Measurements from ENCODE around the gene CARMIL1.

The CARMIL1 gene

DNA sequence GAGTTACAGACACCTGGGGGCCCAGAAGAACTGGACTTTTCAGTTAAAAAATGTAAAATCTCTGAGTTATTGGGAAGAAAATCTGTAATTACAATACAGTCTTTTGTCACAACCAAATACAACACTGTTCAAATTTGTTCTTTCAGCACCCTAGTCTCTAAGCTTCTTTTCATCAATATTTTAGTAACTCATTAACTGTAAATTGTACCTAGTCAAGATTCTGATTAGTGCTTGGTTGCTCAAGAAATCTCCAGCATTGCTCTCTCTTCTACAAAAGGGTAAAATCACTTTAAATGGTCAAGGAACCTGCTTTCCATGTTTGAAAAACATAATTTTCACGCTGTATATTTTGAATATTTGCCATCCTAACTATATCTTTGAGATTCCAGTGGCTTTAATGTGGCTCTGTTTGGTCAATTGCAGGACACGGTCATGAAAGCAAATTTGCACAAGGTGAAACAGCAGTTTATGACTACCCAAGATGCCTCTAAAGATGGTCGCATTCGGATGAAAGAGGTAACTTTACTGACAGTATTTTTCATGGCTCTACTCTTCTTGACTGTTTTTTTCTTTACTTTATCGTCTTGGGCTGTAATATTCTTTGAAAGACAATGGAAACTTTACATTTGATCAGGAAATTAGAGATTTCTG is 382.1 kb downstream of the CARMIL1 start:
- no peak overlapping the region for H3K4me3 ChIP-seq (ENCODE audit: control insufficient read depth, low read depth, low read length)
- no peak for DNase-seq (ENCODE audit: low read depth)
- TF ChIP-seq, protein P1, sequence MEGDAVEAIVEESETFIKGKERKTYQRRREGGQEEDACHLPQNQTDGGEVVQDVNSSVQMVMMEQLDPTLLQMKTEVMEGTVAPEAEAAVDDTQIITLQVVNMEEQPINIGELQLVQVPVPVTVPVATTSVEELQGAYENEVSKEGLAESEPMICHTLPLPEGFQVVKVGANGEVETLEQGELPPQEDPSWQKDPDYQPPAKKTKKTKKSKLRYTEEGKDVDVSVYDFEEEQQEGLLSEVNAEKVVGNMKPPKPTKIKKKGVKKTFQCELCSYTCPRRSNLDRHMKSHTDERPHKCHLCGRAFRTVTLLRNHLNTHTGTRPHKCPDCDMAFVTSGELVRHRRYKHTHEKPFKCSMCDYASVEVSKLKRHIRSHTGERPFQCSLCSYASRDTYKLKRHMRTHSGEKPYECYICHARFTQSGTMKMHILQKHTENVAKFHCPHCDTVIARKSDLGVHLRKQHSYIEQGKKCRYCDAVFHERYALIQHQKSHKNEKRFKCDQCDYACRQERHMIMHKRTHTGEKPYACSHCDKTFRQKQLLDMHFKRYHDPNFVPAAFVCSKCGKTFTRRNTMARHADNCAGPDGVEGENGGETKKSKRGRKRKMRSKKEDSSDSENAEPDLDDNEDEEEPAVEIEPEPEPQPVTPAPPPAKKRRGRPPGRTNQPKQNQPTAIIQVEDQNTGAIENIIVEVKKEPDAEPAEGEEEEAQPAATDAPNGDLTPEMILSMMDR (conservative IDR thresholded peaks at IDR 0.05; ENCODE audit: control insufficient read depth, insufficient read depth, low read depth, low read length) = no peak

DNA sequence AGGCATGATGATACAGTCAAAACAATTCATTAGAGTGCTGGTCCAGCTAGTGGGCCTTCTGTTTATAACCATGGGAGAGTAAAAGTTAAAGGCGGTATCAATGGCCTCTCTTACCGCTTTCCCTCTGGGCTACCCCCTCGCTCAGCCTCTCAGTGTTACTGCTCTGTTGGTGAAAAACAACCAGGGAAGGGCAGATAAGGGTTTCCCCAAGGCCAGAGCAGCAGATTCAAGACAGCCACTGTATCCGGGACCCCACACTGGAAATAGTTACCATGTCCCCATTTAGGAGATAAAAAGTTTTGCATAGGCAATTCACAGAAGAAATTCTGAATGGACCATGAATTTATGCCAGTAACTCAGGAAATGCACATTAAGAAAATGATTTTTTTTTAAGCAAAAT is 386.3 kb downstream of the CARMIL1 start:
- no peak for DNase-seq (ENCODE audit: low read depth)
- no peak overlapping the region for H3K4me3 ChIP-seq (ENCODE audit: control insufficient read depth, low read depth, low read length)
- TF ChIP-seq, protein P1 (conservative IDR thresholded peaks at IDR 0.05; ENCODE audit: control insufficient read depth, insufficient read depth, low read depth, low read length) = no peak

DNA sequence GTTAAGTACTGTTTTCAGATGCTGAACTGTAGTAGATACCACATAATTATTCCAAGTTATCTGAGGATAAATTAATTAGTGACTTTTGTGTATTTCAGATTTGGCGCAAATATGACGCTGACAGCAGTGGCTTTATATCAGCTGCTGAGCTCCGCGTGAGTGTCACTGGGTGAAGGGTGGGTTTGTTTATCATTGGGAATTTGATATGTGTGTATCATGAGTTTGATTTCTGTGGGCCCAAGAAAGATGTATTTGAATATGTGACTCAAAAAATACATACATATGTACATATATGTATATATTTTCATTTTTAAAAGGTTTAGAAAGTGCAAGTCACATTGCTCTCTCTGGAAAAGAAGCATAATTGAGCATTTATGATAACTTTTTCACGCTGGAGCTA is 390.2 kb downstream of the CARMIL1 start:
- no peak for DNase-seq (ENCODE audit: low read depth)
- H3K4me3 ChIP-seq (ENCODE audit: control insufficient read depth, low read depth, low read length) = no peak overlapping the region
- TF ChIP-seq, protein P1 (conservative IDR thresholded peaks at IDR 0.05; ENCODE audit: control insufficient read depth, insufficient read depth, low read depth, low read length) = no peak

Measured in fibroblast of mammary gland (primary cell).